GM12875 (cell line): ENCODE results near the gene CMIP.
A peak's percentile ranks its signal among the peaks of the same experiment; 100 is the strongest.

Source experiments
- H3K4me3 ChIP-seq: one replicate; pipeline ENCODE4 v1.5.1; 2011; ENCODE audit warnings: low read depth, low read length, control low read depth
- TF ChIP-seq, protein P1 (sequence below): IDR thresholded peaks from 2 replicates; pipeline ENCODE4 v1.5.1; 2011; ENCODE audit warnings: low read depth, mild to moderate bottlenecking, control low read depth, inconsistent platforms, low read length, moderate library complexity, borderline replicate concordance; ENCODE audit not compliant: insufficient read depth

Gene CMIP

DNA sequence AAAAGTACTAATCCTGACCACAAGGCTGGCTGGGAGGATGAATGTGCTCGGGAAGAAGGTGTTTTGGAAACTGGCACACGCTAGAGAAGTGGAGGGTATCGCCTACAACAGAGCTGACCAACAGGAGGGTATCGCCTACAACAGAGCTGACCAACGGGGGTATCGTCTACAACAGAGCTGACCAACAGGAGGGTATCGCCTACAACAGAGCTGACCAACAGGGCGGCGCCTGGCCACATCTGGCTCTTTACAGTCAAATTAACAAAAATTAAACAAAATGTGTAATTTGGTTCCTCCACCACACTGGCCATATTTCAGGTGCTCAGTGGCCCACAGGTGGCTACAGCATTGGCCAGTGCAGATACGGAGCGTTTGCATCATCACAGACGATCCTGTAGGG lies 153.5 kb downstream of the CMIP start:
- TF ChIP-seq, protein P1, sequence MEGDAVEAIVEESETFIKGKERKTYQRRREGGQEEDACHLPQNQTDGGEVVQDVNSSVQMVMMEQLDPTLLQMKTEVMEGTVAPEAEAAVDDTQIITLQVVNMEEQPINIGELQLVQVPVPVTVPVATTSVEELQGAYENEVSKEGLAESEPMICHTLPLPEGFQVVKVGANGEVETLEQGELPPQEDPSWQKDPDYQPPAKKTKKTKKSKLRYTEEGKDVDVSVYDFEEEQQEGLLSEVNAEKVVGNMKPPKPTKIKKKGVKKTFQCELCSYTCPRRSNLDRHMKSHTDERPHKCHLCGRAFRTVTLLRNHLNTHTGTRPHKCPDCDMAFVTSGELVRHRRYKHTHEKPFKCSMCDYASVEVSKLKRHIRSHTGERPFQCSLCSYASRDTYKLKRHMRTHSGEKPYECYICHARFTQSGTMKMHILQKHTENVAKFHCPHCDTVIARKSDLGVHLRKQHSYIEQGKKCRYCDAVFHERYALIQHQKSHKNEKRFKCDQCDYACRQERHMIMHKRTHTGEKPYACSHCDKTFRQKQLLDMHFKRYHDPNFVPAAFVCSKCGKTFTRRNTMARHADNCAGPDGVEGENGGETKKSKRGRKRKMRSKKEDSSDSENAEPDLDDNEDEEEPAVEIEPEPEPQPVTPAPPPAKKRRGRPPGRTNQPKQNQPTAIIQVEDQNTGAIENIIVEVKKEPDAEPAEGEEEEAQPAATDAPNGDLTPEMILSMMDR = 0 out of 2 replicates have a peak, but pooled peaks have one; percentile 4
- H3K4me3 ChIP-seq = no peak overlapping the region

DNA sequence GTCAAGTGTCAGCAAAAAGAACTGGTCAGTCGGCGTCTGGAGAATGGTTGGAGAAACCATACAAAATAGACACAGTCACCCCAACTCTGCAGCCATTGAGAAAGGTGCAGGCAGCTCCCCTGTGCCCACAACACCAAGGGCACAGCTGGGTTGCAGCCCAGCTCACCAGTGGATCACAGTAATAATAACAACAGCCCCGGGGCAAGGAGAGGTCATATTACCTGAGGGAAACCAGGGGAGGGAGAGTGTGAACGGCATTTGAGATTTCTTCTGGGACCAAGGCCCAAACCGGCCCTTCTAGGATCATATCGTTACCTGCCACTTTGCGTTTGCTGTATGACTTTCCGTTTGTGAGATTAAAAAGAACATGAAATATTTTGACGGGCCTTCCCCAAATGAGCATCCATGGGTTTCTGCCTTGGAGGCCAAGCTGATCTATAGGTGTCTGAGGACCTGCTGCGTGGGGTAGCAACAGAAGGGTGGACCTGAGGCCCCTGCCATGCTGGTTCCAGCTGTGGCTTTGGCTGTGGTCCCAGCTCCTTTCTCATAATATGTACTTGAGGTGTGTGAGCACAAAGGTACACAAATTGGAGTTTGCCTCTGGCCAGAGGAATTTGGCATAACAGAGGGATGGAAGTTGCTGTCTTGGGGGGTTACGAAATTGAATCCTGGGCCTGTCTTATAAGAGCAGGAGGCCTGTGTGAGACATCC lies 154.6 kb downstream of the CMIP start:
- H3K4me3 ChIP-seq = no peak overlapping the region
- TF ChIP-seq, protein P1 = no peak

DNA sequence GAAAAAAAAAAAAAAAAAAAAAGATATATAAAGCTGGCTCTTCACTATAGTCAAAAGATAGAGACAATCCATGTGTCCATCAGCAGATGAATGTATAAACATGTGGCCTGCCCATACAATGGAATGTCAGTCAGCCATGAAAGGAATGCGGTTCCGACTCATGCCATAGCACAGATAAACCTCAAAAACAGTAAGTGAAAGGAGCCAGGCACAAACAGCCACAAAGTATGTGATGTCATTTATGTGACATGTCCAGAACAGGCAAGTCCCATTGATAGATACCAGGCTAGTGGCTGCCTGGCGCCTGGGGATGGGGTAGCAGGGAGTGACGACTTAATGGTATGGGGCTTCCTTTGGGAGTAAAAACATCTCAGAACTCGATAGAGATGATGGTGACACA lies 155.7 kb downstream of the CMIP start:
- H3K4me3 ChIP-seq = no peak overlapping the region
- TF ChIP-seq, protein P1 = no peak

DNA sequence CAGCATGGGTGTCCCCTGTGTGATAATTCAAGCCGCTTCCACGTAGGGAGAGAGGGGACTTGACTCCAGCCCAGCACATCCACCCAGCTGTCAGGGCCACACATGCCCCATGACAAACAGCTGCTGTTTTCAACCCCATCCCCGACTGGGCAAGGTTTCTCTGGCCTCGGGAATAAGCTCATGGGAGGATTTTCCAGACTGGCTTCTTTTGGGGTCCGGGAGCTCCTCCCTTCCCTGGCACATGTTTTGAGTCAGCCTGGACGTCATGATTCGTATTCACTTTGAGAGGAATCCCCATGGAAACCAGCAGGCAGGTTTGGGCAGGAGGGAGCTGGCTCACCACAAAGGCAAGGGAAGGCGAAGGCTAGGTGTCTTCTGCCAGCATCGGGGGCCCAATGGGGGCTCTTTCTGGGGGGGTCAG lies 156.4 kb downstream of the CMIP start:
- no peak overlapping the region for H3K4me3 ChIP-seq
- TF ChIP-seq, protein P1 = no peak

DNA sequence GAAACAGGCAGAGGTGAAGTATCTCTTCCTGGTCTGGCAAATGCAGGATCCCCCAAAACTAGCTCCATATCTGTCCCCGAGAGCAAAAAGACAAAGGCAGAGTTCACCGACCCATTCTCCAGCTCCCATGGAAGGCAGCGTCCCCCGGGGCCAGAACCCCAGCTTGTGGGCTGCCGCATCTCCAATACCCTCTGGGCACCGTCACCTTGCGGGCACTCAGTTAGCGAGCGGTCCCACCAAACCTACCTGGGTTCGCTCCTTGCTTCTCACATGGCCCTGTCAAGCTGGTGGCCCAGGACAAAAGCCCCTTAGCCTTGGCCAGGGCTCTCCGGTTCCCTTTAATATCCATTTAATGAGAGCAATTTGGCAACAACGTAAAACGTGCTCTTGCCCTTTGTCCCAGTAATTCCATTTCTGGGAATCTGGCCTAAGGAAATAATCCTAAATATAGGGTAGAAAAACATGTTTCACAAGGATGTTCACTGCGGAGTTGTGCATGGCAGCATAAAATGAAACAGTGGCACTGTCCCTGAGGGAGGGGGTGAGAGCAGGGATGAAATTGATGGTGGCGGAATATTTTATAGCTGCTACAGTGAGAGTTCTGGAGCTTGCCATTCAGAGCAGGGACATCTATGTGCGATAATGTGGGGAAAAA lies 157.1 kb downstream of the CMIP start:
- TF ChIP-seq, protein P1 = no peak
- H3K4me3 ChIP-seq = no peak overlapping the region

DNA sequence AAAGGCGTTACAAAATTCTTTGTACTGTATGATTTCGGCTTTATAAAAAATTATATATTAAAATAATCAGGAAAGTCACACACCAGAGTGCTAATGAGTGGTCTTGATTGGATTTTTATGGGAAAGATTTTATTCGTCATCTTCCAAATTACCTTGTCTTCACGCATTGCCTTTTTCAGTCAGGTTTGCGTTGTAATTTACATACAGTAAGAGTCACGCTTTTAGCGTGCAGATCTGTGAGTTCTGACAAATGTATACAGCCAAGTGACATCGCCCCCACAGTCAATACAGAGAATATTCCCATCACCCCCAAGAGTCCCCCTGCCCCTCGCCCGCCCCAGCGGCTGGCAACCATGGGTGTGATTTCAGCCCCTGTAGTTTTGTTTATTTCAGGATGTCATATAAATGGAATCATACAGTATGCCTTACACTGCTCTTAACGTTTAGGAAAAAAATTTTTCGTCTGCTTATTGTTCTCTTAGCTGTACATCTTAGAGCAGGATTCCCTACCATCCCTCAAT lies 157.7 kb downstream of the CMIP start:
- no peak overlapping the region for H3K4me3 ChIP-seq
- TF ChIP-seq, protein P1 = no peak

DNA sequence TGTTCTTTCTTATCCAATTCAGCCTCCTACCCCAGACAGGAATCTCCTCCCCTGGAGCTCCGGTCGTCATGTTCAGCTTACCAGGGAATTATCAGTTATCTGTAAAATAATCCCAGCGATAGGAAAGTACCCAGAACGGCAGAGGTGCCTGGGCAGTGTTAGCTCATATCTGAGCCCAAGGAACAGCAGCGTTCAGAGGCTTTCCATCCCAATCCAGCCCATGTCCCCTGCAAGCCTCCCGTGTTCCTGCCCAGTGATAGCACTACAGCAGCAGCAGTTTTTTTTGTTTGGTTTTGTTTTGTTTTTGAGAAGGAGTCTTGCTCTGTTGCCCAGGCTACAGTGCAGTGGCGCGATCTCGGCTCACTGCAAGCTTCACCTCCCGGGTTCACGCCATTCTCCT lies 158.2 kb downstream of the CMIP start:
- TF ChIP-seq, protein P1 = no peak
- H3K4me3 ChIP-seq = no peak overlapping the region
